ENCODE measurements around the gene MYZAP. TPM values are rescaled to one million over a fixed set of nuclear protein-coding genes. Genes with fewer than 3 reads are reported as not detected.
A peak's percentile ranks its signal among the peaks of the same experiment; 100 is the strongest.

MYZAP gene
- total RNA-seq, 1 experiment from 2014 or later: 6.0 TPM

DNA sequence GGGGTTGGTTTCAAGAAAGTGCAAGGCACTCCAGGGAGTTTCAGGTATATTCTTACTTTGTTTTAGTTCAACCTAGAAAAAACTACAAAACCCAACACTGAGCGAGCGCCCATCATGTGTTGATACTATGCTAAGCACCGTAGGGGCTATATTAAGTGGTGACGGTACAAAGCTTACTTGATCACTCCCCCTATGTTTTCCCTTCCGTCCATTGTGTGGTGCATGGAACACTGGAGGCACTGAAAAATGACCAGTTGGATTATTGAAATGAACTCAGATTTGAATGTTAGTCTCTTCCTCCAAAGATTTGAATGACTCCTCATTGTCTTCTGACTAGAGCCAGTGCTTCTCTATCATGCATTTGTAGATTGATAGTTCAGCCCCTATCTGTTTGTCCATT lies 6.6 kb downstream of the MYZAP start:
- no peaks in the 10 kb centered on the region for H3K9me3 ChIP-seq (ENCODE audit: low read length)
- no TSS peak for BruUV-seq (replicated peaks)
- no peak overlapping the region for H3K27ac ChIP-seq (ENCODE audit: low read length)
- no peak for DNase-seq
- intact Hi-C loops (cut with micrococcal nuclease): no loop called here
- no peak overlapping the region for H2AFZ ChIP-seq (ENCODE audit: low read length)
- H3K27me3 ChIP-seq (ENCODE audit: low read length): no peaks in the 10 kb centered on the region
- no peaks in the 10 kb centered on the region for H3K36me3 ChIP-seq (ENCODE audit: low read depth, low read length)
- no peaks in the 10 kb centered on the region for H4K20me1 ChIP-seq (ENCODE audit: low read length)
- no peak for ATAC-seq
- CTCF ChIA-PET: no interaction called here
- H3K4me3 ChIP-seq (ENCODE audit: low read length): no peak overlapping the region
- H3K79me2 ChIP-seq (ENCODE audit: low read length): peaks cover 32% of the 10 kb centered on the region
- TF ChIP-seq, protein P1, sequence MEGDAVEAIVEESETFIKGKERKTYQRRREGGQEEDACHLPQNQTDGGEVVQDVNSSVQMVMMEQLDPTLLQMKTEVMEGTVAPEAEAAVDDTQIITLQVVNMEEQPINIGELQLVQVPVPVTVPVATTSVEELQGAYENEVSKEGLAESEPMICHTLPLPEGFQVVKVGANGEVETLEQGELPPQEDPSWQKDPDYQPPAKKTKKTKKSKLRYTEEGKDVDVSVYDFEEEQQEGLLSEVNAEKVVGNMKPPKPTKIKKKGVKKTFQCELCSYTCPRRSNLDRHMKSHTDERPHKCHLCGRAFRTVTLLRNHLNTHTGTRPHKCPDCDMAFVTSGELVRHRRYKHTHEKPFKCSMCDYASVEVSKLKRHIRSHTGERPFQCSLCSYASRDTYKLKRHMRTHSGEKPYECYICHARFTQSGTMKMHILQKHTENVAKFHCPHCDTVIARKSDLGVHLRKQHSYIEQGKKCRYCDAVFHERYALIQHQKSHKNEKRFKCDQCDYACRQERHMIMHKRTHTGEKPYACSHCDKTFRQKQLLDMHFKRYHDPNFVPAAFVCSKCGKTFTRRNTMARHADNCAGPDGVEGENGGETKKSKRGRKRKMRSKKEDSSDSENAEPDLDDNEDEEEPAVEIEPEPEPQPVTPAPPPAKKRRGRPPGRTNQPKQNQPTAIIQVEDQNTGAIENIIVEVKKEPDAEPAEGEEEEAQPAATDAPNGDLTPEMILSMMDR (conservative IDR thresholded peaks at IDR 0.05; ENCODE audit: low read depth, low read length): no peak
- TF ChIP-seq EZH2phosphoT487 (IDR thresholded peaks at IDR 0.05; ENCODE audit: borderline replicate concordance, low read length): no peak
- no peak for TF ChIP-seq EZH2 (IDR thresholded peaks at IDR 0.05; ENCODE audit: low read length, unreplicated experiment)
- no peaks in the 10 kb centered on the region for H3F3A ChIP-seq (ENCODE audit: low read length, unreplicated experiment)
- H3K4me2 ChIP-seq (ENCODE audit: low read length): no peak overlapping the region
- H3K9me2 ChIP-seq (replicated peaks; ENCODE audit: low read length): no peaks in the 10 kb centered on the region
- H3K4me1 ChIP-seq (ENCODE audit: insufficient read depth, low read length): peaks cover 45% of the 10 kb centered on the region
- POLR2A ChIA-PET (ENCODE audit: unreplicated experiment): no interaction called here
- H3K9ac ChIP-seq (ENCODE audit: low read length): no peak overlapping the region

DNA sequence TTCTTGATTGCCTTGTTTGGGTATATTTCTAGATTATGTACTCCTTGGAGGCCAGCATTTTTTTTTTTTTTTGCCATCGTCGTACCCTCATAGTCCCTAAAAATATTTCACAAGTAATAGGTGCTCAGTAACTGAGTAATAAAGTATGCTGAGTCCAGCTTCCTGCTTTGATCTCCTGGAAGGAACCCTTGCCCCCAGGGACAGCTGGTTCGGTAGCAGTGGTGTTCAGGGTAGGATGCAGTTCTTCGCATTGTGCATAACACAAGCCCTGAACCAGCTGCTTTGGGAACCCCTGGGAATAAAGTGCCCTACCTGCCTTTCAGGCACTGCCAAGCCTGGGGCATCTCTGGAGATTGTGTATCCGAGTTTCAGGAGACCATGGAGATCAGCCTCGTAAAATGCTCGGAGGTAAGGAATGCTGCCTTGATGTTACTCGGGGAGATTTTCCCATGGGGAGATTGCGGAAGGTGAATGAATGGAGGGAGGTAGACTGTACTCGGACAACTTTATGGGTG lies 7.6 kb downstream of the MYZAP start:
- H4K20me1 ChIP-seq (ENCODE audit: low read length): no peaks in the 10 kb centered on the region
- H3F3A ChIP-seq (ENCODE audit: low read length, unreplicated experiment): no peaks in the 10 kb centered on the region
- no peaks in the 10 kb centered on the region for H3K27me3 ChIP-seq (ENCODE audit: low read length)
- ATAC-seq: no peak
- H3K4me3 ChIP-seq (ENCODE audit: low read length): no peak overlapping the region
- H3K27ac ChIP-seq (ENCODE audit: low read length): peak overlapping the region; percentile 26; the same call in 1 of the 2 replicates
- ChIA-PET CTCF (no interaction called here), POLR2A (ENCODE audit: unreplicated experiment) (no interaction called here)
- peaks cover 27% of the 10 kb centered on the region for H3K79me2 ChIP-seq (ENCODE audit: low read length)
- no peaks in the 10 kb centered on the region for H3K9me2 ChIP-seq (replicated peaks; ENCODE audit: low read length)
- intact Hi-C loops (cut with micrococcal nuclease): no loop called here
- DNase-seq: no peak
- peak overlapping the region; percentile 27 for H3K4me2 ChIP-seq (ENCODE audit: low read length)
- no peaks in the 10 kb centered on the region for H3K36me3 ChIP-seq (ENCODE audit: low read depth, low read length)
- BruUV-seq (replicated peaks): no TSS peak
- H3K9me3 ChIP-seq (ENCODE audit: low read length): no peaks in the 10 kb centered on the region
- no peak overlapping the region for H2AFZ ChIP-seq (ENCODE audit: low read length)
- peaks cover 45% of the 10 kb centered on the region for H3K4me1 ChIP-seq (ENCODE audit: insufficient read depth, low read length)
- TF ChIP-seq, protein P1 (conservative IDR thresholded peaks at IDR 0.05; ENCODE audit: low read depth, low read length): no peak
- TF ChIP-seq EZH2phosphoT487 (IDR thresholded peaks at IDR 0.05; ENCODE audit: borderline replicate concordance, low read length) (no peak), EZH2 (IDR thresholded peaks at IDR 0.05; ENCODE audit: low read length, unreplicated experiment) (no peak)
- no peak overlapping the region for H3K9ac ChIP-seq (ENCODE audit: low read length)

DNA sequence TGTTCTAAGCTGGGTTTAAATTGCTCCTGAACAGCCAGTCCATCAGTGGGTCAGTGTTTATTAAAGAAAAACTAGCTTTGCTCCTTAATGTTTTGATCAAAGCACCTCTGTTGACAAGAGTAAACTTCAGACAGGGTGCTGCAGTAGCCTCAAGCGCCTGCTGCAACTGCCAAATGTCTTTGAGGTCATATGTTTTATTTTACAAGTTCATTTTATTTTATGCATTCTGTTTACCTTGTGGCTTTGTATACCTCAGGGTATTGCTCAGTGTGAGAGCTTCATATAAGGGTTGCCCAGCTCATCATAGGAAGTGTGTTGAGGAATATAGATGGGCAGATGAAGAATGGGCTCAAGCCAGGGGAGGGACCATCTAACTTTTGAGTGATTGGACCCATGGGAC lies 8.5 kb downstream of the MYZAP start:
- peak; percentile 81 for DNase-seq
- TF ChIP-seq, protein P1 (conservative IDR thresholded peaks at IDR 0.05; ENCODE audit: low read depth, low read length): no peak
- TF ChIP-seq EZH2phosphoT487 (IDR thresholded peaks at IDR 0.05; ENCODE audit: borderline replicate concordance, low read length): no peak
- no peak for TF ChIP-seq EZH2 (IDR thresholded peaks at IDR 0.05; ENCODE audit: low read length, unreplicated experiment)
- no peaks in the 10 kb centered on the region for H3K9me3 ChIP-seq (ENCODE audit: low read length)
- H2AFZ ChIP-seq (ENCODE audit: low read length): no peak overlapping the region
- CTCF ChIA-PET: no interaction called here
- H3K4me2 ChIP-seq (ENCODE audit: low read length): peak overlapping the region; percentile 27
- BruUV-seq (replicated peaks): no TSS peak
- peaks cover 45% of the 10 kb centered on the region for H3K4me1 ChIP-seq (ENCODE audit: insufficient read depth, low read length)
- POLR2A ChIA-PET (ENCODE audit: unreplicated experiment): interaction anchor here (0.6 kb wide), 1 partner anchor 181 kb away, joined by 4 read pairs; no protein-coding TSS in a partner anchor
- no peak overlapping the region for H3K9ac ChIP-seq (ENCODE audit: low read length)
- H3K9me2 ChIP-seq (replicated peaks; ENCODE audit: low read length): no peaks in the 10 kb centered on the region
- no peaks in the 10 kb centered on the region for H4K20me1 ChIP-seq (ENCODE audit: low read length)
- H3K79me2 ChIP-seq (ENCODE audit: low read length): peaks cover 27% of the 10 kb centered on the region
- H3K27me3 ChIP-seq (ENCODE audit: low read length): no peaks in the 10 kb centered on the region
- H3F3A ChIP-seq (ENCODE audit: low read length, unreplicated experiment): no peaks in the 10 kb centered on the region
- H3K36me3 ChIP-seq (ENCODE audit: low read depth, low read length): no peaks in the 10 kb centered on the region
- intact Hi-C loops (cut with micrococcal nuclease): no loop called here
- ATAC-seq: peak; percentile 88
- no peak overlapping the region for H3K4me3 ChIP-seq (ENCODE audit: low read length)
- H3K27ac ChIP-seq (ENCODE audit: low read length): peak overlapping the region; percentile 26; the same call in 1 of the 2 replicates

Data from PC-3 (cell line).